GM23248 (cell line): ENCODE measurements around the gene YAF2. TPM values are rescaled to one million over a fixed set of nuclear protein-coding genes. Genes with fewer than 3 reads are reported as not detected.

ENCODE experiments used
- DNase-seq: peaks from one replicate; pipeline ENCODE4 v3.0.0-alpha.2; 2015
- H2AFZ ChIP-seq: fragments of 200-600 bp; sonication (generic); 2 replicates; pipeline ENCODE4 v1.6.1; 2016; ENCODE audit warnings: antibody characterized with exemption
- H3F3A ChIP-seq: fragments of 200-600 bp; sonication (generic); 2 replicates; pipeline ENCODE4 v1.6.1; 2016; ENCODE audit warnings: mild to moderate bottlenecking, antibody characterized with exemption, mixed run types; ENCODE audit not compliant: insufficient read depth
- H3K27ac ChIP-seq: fragments of 200-600 bp; sonication (generic); 2 replicates; pipeline ENCODE4 v1.5.1; 2016; ENCODE audit warnings: mild to moderate bottlenecking
- H3K27me3 ChIP-seq: fragments of 200-600 bp; sonication (generic); replicated peaks from 2 replicates; pipeline ENCODE4 v1.6.1; 2016; ENCODE audit warnings: mild to moderate bottlenecking; ENCODE audit not compliant: insufficient read depth
- H3K36me3 ChIP-seq: fragments of 200-600 bp; sonication (generic); 2 replicates; pipeline ENCODE4 v1.6.1; 2016; ENCODE audit warnings: low read depth, mild to moderate bottlenecking
- H3K4me1 ChIP-seq: fragments of 200-600 bp; sonication (generic); 2 replicates; pipeline ENCODE4 v1.6.1; 2016; ENCODE audit warnings: mild to moderate bottlenecking; ENCODE audit not compliant: insufficient read depth
- H3K4me2 ChIP-seq: fragments of 200-600 bp; sonication (generic); one replicate; pipeline ENCODE4 v1.6.1; 2016; ENCODE audit warnings: mild to moderate bottlenecking; ENCODE audit not compliant: unreplicated experiment
- H3K4me3 ChIP-seq: fragments of 200-600 bp; sonication (generic); 2 replicates; pipeline ENCODE4 v1.5.1; 2016; ENCODE audit warnings: mild to moderate bottlenecking
- H3K79me2 ChIP-seq: fragments of 200-600 bp; sonication (generic); 2 replicates; pipeline ENCODE4 v1.6.1; 2016; ENCODE audit warnings: mild to moderate bottlenecking; ENCODE audit not compliant: insufficient read depth
- H3K9ac ChIP-seq: fragments of 200-600 bp; sonication (generic); 2 replicates; pipeline ENCODE4 v1.6.1; 2016; ENCODE audit warnings: mild to moderate bottlenecking
- H3K9me2 ChIP-seq: fragments of 200-600 bp; sonication (generic); 2 replicates; pipeline ENCODE4 v1.6.1; 2016; ENCODE audit warnings: mixed run types, mild to moderate bottlenecking, moderate library complexity; ENCODE audit not compliant: insufficient read depth
- H3K9me3 ChIP-seq: fragments of 200-600 bp; sonication (generic); one replicate; pipeline ENCODE4 v1.6.1; 2017; ENCODE audit warnings: low read depth
- H4K20me1 ChIP-seq: fragments of 200-600 bp; sonication (generic); 2 replicates; pipeline ENCODE4 v1.6.0; 2016; ENCODE audit not compliant: insufficient read depth
- EZH2 ChIP-seq: fragments of 200-600 bp; sonication (generic); IDR thresholded peaks from 2 replicates; pipeline ENCODE4 v1.6.1; 2018; ENCODE audit warnings: antibody characterized with exemption, mild to moderate bottlenecking; ENCODE audit not compliant: insufficient read depth, poor library complexity, severe bottlenecking
- EZH2phosphoT487 ChIP-seq: fragments of 200-600 bp; sonication (generic); IDR thresholded peaks from 2 replicates; pipeline ENCODE4 v1.6.1; 2018; ENCODE audit warnings: antibody characterized with exemption, moderate library complexity, mild to moderate bottlenecking, low read depth; ENCODE audit not compliant: insufficient read depth
- WGBS, 2 experiments: methylation state at CpG; one replicate each; pipeline ENCODE4 v1.1.6; 2015 to 2017; ENCODE audit warnings: low lambda C conversion rate in 2 of 2, low coverage in 1 of 2; ENCODE audit errors: missing lambda C conversion rate in 2 of 2; 5-methylcytosine and 5-hydroxymethylcytosine counted together
- in situ Hi-C: fragments of 300-500 bp; cut with MboI; formaldehyde crosslinking; loops from 2 replicates; pipeline ENCODE4 v1.15.0; 2020
- polyA plus RNA-seq: library from polyadenylated mRNA; unstranded; fragments of >200 nt; fragmentation: Nextera tagmentation; extraction: Ambion mirVana; gene quantifications from 2 replicates; pipeline ENCODE4 v1.2.1, GENCODE V29; 2016
- total RNA-seq: library from RNA; depleted of rRNA; stranded (reverse); fragments of >200 nt; shearing (Covaris generic); gene quantifications from 2 replicates; pipeline ENCODE4 v1.2.3, GENCODE V29; 2014; rRNA removed

YAF2 gene
- total and polyA plus RNA-seq, 2 experiments from 2014 or later: 17.0 to 21.0 TPM

- Histone ChIP-seq H3K4me2 (no peak overlapping the region), H3K27me3 (no peaks in the 10 kb centered on the region), H3K27ac (peak overlapping the region; percentile 53), H3K4me3 (no peak overlapping the region), H3K36me3 (peaks cover 5% of the 10 kb centered on the region; the same call in 1 of the 2 replicates), H3K9ac (no peak overlapping the region), H2AFZ (peak overlapping the region; percentile 32), H3K9me2 (no peaks in the 10 kb centered on the region), H3K4me1 (peaks cover 23% of the 10 kb centered on the region), H3K79me2 (peaks cover 51% of the 10 kb centered on the region), H3K9me3 (no peaks in the 10 kb centered on the region), H3F3A (peaks cover 21% of the 10 kb centered on the region), H4K20me1 (peaks cover 4% of the 10 kb centered on the region; the same call in 1 of the 2 replicates)
- WGBS, 2 experiments: 72 to 83% methylated on average over 5 of the region's 5 CpGs
- TF ChIP-seq EZH2: no peak
- in situ Hi-C loops: no loop called here
- DNase-seq: peak; percentile 42
These were observed 119.7 kb downstream of the YAF2 start for GRCh38 chr12:42118136-42118879.

- 98% methylated on average over 3 of the region's 3 CpGs for WGBS, 2 experiments
- Histone ChIP-seq H4K20me1 (no peaks in the 10 kb centered on the region), H3K27me3 (no peaks in the 10 kb centered on the region)
These were observed 129.0 kb downstream of the YAF2 start for GRCh38 chr12:42109031-42109430.

More at GRCh38 chr12:42109031-42109430, 129.0 kb downstream of the YAF2 start:
- in situ Hi-C loops: no loop called here
- Histone ChIP-seq H3K4me2 (no peak overlapping the region), H3K4me3 (no peak overlapping the region), H3K9ac (no peak overlapping the region), H3K36me3 (0 out of 2 replicates have a peak, but pooled peaks cover 4% of the 10 kb centered on the region), H3F3A (no peaks in the 10 kb centered on the region), H3K79me2 (peaks cover 17% of the 10 kb centered on the region), H3K27ac (no peak overlapping the region), H3K9me2 (no peaks in the 10 kb centered on the region), H2AFZ (no peak overlapping the region), H3K4me1 (no peaks in the 10 kb centered on the region), H3K9me3 (no peaks in the 10 kb centered on the region)
- DNase-seq: no peak
- TF ChIP-seq EZH2 (no peak), EZH2phosphoT487 (no peak)

Other genes with a start within 250 kb of the YAF2 start
- 14.6 and 16.6 TPM in 2 replicates for gene GXYLT1, start 93.4 kb downstream of the YAF2 start, total RNA-seq
- gene GXYLT1, start 93.4 kb downstream of the YAF2 start, polyA plus RNA-seq: 13.7 and 14.8 TPM in 2 replicates
- gene ZCRB1, start 87.8 kb upstream of the YAF2 start, total RNA-seq: 20.6 and 26.8 TPM in 2 replicates
- gene ZCRB1, start 87.8 kb upstream of the YAF2 start, polyA plus RNA-seq: 128 and 134 TPM in 2 replicates
- gene PPHLN1, start 87.9 kb upstream of the YAF2 start, total RNA-seq: 55.3 and 77.3 TPM in 2 replicates
- gene PPHLN1, start 87.9 kb upstream of the YAF2 start, polyA plus RNA-seq: 70.5 and 72.0 TPM in 2 replicates